VCaP (cell line): Measurements from ENCODE around the gene EHBP1.
"Not testable (repeated sequence)": the region's sequence is repeated elsewhere in the genome, so short reads cannot be mapped to it uniquely, and the experiment has no call there.

ENCODE experiments used
- H3K27ac ChIP-seq: fragments of 450-650 bp; 2 replicates; pipeline ENCODE4 v1.5.1; 2017
- TF ChIP-seq, protein P1 (sequence below): fragments of 450-650 bp; conservative IDR thresholded peaks from 2 replicates; pipeline ENCODE4 v1.5.1; 2017; ENCODE audit warnings: mild to moderate bottlenecking, moderate library complexity

Gene EHBP1

DNA sequence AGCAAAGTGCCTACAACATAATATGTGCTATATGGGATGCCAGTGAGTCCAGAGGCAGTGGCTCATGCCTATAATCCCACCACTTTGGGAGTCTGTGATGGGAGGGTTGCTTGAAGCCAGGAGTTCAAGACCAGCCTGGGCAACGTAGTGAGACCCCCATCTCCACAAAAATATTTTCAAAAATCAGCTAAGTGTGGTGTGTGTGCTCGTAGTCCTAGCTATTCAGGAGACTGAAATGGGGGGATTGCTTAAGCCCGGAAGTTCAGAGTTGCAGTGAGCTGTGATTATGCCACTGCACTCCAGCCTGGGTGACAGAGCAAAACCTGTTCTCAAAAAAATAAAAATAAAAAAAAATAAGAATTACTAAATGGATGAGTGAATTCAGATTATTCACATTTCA lies 368.5 kb downstream of the EHBP1 start:
- TF ChIP-seq, protein P1, sequence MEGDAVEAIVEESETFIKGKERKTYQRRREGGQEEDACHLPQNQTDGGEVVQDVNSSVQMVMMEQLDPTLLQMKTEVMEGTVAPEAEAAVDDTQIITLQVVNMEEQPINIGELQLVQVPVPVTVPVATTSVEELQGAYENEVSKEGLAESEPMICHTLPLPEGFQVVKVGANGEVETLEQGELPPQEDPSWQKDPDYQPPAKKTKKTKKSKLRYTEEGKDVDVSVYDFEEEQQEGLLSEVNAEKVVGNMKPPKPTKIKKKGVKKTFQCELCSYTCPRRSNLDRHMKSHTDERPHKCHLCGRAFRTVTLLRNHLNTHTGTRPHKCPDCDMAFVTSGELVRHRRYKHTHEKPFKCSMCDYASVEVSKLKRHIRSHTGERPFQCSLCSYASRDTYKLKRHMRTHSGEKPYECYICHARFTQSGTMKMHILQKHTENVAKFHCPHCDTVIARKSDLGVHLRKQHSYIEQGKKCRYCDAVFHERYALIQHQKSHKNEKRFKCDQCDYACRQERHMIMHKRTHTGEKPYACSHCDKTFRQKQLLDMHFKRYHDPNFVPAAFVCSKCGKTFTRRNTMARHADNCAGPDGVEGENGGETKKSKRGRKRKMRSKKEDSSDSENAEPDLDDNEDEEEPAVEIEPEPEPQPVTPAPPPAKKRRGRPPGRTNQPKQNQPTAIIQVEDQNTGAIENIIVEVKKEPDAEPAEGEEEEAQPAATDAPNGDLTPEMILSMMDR: no peak
- no peak overlapping the region for H3K27ac ChIP-seq

DNA sequence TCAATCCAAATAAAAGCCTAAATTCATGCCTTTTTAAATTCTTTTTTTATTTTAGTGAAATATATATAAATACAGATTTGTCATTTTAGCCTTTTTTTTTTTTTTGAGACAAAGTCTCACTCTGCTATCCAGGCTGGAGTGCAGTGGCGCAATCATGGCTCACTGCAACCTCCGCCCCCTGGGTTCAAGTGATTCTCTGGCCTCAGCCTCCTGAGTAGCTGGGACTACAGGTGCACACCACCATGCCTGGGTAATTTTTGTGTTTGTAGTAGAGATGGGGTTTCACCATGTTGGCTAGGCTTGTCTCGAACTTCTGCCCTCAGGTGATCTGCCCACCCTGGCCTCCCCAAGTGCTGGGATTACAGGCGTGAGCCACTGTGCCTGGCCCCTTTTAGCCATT lies 368.9 kb downstream of the EHBP1 start:
- not testable (repeated sequence) for H3K27ac ChIP-seq

DNA sequence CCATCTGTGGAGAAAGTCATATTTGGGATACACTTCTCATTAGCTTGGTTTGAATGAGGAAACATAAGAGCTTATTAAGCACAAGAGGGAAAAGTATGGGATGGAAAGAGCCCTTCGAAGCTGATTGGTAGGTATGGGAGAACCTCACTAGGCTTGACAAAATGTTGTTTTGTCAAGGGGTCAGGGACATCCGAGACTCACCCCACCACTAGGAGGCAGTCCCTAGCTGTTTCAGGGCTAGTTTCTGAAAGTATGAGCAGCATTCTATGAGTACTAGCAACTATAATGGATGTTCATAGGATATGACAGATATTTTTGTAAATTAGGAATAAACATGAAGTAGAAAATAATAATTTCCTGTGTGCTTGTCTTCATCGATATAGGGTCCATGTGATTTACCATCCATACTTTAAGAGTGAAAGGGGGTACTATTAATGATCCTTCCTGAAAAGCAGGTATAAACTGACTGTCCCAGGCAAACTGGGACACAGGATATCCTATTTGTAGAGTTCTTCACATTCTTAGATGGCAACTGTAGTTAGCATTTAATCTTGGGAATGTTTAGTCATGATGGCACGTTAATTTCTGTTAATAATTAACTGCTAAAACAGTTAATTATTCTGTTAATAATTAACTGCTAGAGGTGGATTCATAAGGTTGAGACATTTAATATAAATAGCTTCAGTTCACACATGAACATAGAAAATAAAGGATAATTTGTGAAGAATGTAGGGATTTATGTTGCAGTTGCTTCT lies 373.5 kb downstream of the EHBP1 start:
- 0 out of 2 replicates have a peak overlapping the region, but pooled peaks have one; percentile 1 for H3K27ac ChIP-seq
- TF ChIP-seq, protein P1: 0 out of 2 replicates have a peak, but pooled peaks have one; percentile 12

DNA sequence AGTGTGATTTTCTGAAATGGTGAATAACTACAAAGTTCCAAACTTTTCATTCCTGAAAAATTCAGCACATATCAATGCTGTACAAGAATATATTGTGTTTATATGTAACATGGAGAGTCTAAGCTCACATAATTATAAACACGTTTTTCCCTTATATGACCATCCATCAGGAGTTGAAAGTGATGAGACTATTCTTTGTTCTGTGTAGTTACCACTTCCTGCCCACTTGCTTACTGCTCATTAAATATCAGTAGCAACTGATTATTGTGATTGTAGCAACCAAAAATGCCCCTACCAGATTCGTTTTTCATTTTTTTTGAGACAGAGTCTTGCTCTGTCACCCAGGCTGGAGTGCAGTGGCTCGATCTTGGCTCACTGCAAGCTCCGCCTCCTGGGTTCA lies 375.9 kb downstream of the EHBP1 start:
- TF ChIP-seq, protein P1: no peak
- no peak overlapping the region for H3K27ac ChIP-seq

DNA sequence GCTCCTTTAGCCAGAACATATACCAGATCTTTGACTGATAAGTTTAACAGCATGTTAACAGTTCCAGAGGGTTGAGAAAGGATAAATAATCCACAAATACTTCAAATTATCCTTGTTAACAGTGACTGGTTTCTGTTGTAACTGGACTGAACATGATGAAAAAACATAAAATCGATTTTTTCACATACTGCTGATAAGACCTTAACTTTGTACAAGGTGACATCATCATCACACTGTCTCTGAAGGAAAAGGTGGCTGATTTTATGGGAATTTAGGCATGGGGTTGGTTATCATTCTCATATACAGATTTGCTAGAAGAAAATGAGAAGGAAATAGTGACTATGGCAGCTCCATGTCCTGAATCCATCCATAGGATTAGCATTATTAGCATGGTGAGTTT lies 381.2 kb downstream of the EHBP1 start:
- TF ChIP-seq, protein P1: no peak
- no peak overlapping the region for H3K27ac ChIP-seq

DNA sequence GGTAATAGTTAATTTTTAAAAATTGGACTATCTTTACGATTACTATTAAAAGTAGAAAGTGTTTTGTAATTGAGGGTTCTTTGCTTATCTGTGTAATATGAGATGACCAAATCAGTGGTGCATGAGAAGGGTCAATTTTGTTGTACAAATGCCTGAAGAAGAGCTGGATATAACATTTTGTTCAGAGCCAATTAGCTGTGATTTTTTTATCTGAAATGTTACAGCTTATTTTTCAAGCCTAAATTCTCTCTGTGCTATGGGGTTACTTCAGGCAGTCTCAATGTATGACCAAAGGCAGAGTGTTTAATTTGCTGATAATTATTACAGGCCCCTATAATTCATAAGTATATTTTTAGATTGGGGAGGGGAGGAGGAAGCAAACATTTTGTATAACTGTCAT lies 386.9 kb downstream of the EHBP1 start:
- no peak overlapping the region for H3K27ac ChIP-seq
- TF ChIP-seq, protein P1: no peak

DNA sequence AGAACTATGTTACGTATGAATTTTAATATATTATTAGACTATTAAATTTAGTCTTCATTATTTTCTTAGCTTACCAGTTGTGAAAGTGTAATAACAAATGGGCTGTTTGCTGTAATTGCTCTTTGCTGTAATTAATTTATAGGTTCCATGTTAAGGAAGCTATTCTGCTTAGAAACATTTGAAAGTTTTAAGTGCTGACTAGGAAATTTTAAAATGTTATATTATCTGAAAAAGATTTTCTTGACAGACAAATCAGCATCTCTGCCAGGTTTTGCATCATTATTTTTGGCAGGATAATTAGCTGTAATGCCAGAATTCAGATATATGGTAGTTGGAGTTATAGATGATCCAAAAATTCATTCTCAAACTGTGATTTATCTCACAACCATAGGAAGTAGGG lies 387.3 kb downstream of the EHBP1 start:
- H3K27ac ChIP-seq: no peak overlapping the region
- TF ChIP-seq, protein P1: no peak

DNA sequence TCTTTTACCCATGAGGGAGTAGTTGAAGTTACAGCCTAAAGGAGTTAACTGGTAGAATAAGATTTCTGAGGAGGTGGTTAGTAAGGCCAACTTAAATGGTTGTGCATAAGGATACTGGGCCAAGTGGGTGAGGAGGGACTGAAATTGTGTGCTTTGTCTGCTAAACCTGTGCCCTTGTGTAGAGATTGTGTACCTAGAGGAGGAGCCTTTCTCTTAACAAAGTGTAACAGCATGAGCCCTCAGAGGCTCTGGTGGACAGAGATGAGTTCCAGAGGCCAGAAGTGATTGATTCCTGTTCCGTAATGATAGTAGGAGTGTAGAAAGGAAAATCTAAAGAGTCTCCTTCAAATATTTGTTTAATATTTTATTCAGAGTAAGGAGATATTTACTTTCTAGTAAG lies 388.0 kb downstream of the EHBP1 start:
- TF ChIP-seq, protein P1: no peak
- no peak overlapping the region for H3K27ac ChIP-seq
